HepG2 (cell line): ENCODE measurements around the gene GOT1. TPM values are rescaled to one million over a fixed set of nuclear protein-coding genes. Genes with fewer than 3 reads are reported as not detected.

Source experiments
- ATF7-NPFF ChIP-seq: sonication (generic); formaldehyde crosslinking; IDR thresholded peaks from 2 replicates; pipeline ENCODE4 v1.8.1; 2023; ENCODE audit warnings: mild to moderate bottlenecking, low read depth, missing genetic modification reagents, moderate library complexity
- GATAD2A ChIP-seq: IDR thresholded peaks from 2 replicates; pipeline ENCODE4 v1.6.1; 2016
- HDAC1 ChIP-seq: sonication (generic); formaldehyde crosslinking; IDR thresholded peaks from 2 replicates; pipeline ENCODE4 v1.5.1; 2020; ENCODE audit warnings: mild to moderate bottlenecking, missing genetic modification reagents
- HOXA5 ChIP-seq: sonication (generic); formaldehyde crosslinking; IDR thresholded peaks from 2 replicates; pipeline ENCODE4 v1.4.0; 2020; ENCODE audit warnings: missing genetic modification reagents
- KLF12 ChIP-seq: sonication (generic); formaldehyde crosslinking; IDR thresholded peaks from 2 replicates; pipeline ENCODE4 v1.4.0; 2020; ENCODE audit warnings: missing genetic modification reagents, borderline replicate concordance
- MAFG ChIP-seq: sonication (generic); formaldehyde crosslinking; IDR thresholded peaks from 2 replicates; pipeline ENCODE4 v1.5.1; 2020; ENCODE audit warnings: mild to moderate bottlenecking, missing genetic modification reagents
- MAFK ChIP-seq, 2 experiments: IDR thresholded peaks in 1 of 2; conservative IDR thresholded peaks in 1 of 2; 2 replicates each; pipeline ENCODE4 v1.6.1; 2011; ENCODE audit warnings: improper control_type of control experiment in 2 of 2, low read length in 2 of 2
- MXI1 ChIP-seq: IDR thresholded peaks from 3 replicates; pipeline ENCODE4 v1.6.1; 2012; ENCODE audit warnings: low read depth, low read length, inconsistent platforms, borderline replicate concordance
- NCOA2 ChIP-seq: sonication (generic); formaldehyde crosslinking; IDR thresholded peaks from 2 replicates; pipeline ENCODE4 v1.8.0; 2022; ENCODE audit warnings: inconsistent platforms
- NCOR1 ChIP-seq: fragments of 200-600 bp; sonication (generic); IDR thresholded peaks from 2 replicates; pipeline ENCODE4 v1.7.0; 2017; ENCODE audit warnings: antibody characterized with exemption, low read length, borderline replicate concordance
- NFE2L1 ChIP-seq: sonication (generic); formaldehyde crosslinking; IDR thresholded peaks from 2 replicates; pipeline ENCODE4 v1.4.0; 2020; ENCODE audit warnings: missing genetic modification reagents, mild to moderate bottlenecking, borderline replicate concordance
- NR2F2 ChIP-seq: IDR thresholded peaks from 2 replicates; pipeline ENCODE4 v1.6.1; 2012; ENCODE audit warnings: low read depth, inconsistent platforms, borderline replicate concordance
- PLRG1 ChIP-seq: fragments of 450-650 bp; conservative IDR thresholded peaks from 2 replicates; pipeline ENCODE4 v1.6.1; 2016
- SATB2 ChIP-seq: sonication (generic); formaldehyde crosslinking; IDR thresholded peaks from 2 replicates; pipeline ENCODE4 v1.5.0; 2020; ENCODE audit warnings: missing genetic modification reagents
- SKI ChIP-seq: fragments of 450-650 bp; IDR thresholded peaks from one replicate; pipeline ENCODE4 v1.6.1; 2018; ENCODE audit warnings: mild to moderate bottlenecking; ENCODE audit not compliant: partially characterized antibody
- TOPORS ChIP-seq: sonication (generic); formaldehyde crosslinking; IDR thresholded peaks from 2 replicates; pipeline ENCODE4 v1.8.0; 2023; ENCODE audit warnings: mild to moderate bottlenecking, missing genetic modification reagents
- TSC22D2 ChIP-seq: sonication (generic); formaldehyde crosslinking; IDR thresholded peaks from 2 replicates; pipeline ENCODE4 v1.5.1; 2020; ENCODE audit warnings: missing genetic modification reagents, mild to moderate bottlenecking, borderline replicate concordance
- ZNF501 ChIP-seq: sonication (generic); formaldehyde crosslinking; IDR thresholded peaks from 2 replicates; pipeline ENCODE4 v1.5.1; 2020; ENCODE audit warnings: mild to moderate bottlenecking, moderate library complexity, missing genetic modification reagents
- ZNF572 ChIP-seq: sonication (generic); formaldehyde crosslinking; IDR thresholded peaks from 2 replicates; pipeline ENCODE4 v1.5.1; 2020; ENCODE audit warnings: mild to moderate bottlenecking, missing genetic modification reagents
- ZNF879 ChIP-seq: sonication (generic); formaldehyde crosslinking; IDR thresholded peaks from 2 replicates; pipeline ENCODE4 v1.8.1; 2023; ENCODE audit warnings: missing genetic modification reagents
- ZSCAN29 ChIP-seq: sonication (generic); formaldehyde crosslinking; conservative IDR thresholded peaks from 2 replicates; pipeline ENCODE4 v1.4.0; 2020; ENCODE audit warnings: mild to moderate bottlenecking, missing genetic modification reagents
- polyA plus RNA-seq, 8 experiments: library from polyadenylated mRNA; depleted of rRNA in 3 of 8; stranded (reverse) in 7 of 8; unstranded in 1 of 8; fragments of >200 nt; fragmentation: Illumina TruSeq in 4 of 8; extraction: Trizol in 4 of 8; gene quantifications; 2 replicates each; pipeline versions ENCODE4 v1.2.1 to v1.2.3, GENCODE V29; 2011 to 2016; ENCODE audit warnings: low read depth in 4 of 8, missing spikeins in 1 of 8, mixed read lengths in 1 of 8; ENCODE audit not compliant: insufficient read depth in 1 of 8
- total RNA-seq, 5 experiments: library from RNA; depleted of rRNA; stranded (reverse); fragments of >200 nt; fragmentation: Illumina TruSeq; extraction: Trizol; gene quantifications; 2 replicates each; pipeline ENCODE4 v1.2.3, GENCODE V29; 2016; ENCODE audit warnings: low read depth in 1 of 5
- TF ChIP-seq, protein P1 (sequence below): sonication (generic); formaldehyde crosslinking; IDR thresholded peaks from 2 replicates; pipeline ENCODE4 v1.4.0; 2020; ENCODE audit warnings: missing genetic modification reagents
- TF ChIP-seq, protein P2 (sequence below): sonication (generic); formaldehyde crosslinking; IDR thresholded peaks from 2 replicates; pipeline ENCODE4 v1.8.1; 2023; ENCODE audit warnings: mild to moderate bottlenecking, missing genetic modification reagents, borderline replicate concordance
- TF ChIP-seq, protein P3 (sequence below): sonication (generic); formaldehyde crosslinking; IDR thresholded peaks from 2 replicates; pipeline ENCODE4 v1.4.0; 2020; ENCODE audit warnings: missing genetic modification reagents, borderline replicate concordance
- TF ChIP-seq, protein P4 (sequence below): IDR thresholded peaks from 2 replicates; pipeline ENCODE4 v1.6.1; 2012; ENCODE audit warnings: inconsistent platforms

GOT1 gene
- total and polyA plus RNA-seq, 2 of the 13 experiments (the other 11 are each of a cell fraction or from before 2014, with no cell fraction given), result 81.2 to 102 TPM

DNA sequence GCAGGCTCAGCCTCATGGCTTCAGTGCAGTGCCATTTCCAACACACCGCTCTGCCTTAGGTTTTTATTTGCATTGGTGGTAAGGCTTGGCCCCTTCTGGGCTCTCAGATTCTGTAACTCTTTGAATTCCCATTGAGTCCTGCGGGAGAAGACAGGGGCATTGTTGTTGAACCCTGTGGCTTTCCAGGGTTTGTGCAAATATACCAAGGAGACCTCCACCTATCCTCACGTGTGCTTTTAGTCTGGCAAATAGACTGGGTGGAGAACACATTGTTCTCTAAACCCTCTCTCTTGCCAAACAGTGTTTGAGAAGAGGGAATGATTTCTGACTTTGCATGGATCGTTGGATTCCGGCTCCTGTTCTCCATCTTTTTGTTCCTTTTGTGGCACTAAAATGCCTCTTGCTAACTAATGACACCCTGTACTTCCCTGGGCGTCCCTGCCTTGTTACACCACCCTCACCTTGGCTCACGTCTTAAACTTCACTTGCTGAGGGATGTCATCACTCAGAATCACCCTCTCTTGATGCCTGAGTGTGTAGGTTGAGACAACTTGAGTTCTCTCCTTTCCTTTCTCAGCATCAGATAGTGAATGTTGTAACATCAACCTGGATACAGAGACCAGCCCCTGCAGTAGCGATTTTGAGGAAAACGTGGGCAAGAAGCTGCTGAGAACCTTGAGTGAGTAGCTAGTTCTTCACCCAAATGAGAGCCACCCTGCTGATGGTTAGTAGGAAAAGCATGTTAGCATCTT lies 40.5 kb downstream of the GOT1 start (continued):
- TF ChIP-seq, protein P1, sequence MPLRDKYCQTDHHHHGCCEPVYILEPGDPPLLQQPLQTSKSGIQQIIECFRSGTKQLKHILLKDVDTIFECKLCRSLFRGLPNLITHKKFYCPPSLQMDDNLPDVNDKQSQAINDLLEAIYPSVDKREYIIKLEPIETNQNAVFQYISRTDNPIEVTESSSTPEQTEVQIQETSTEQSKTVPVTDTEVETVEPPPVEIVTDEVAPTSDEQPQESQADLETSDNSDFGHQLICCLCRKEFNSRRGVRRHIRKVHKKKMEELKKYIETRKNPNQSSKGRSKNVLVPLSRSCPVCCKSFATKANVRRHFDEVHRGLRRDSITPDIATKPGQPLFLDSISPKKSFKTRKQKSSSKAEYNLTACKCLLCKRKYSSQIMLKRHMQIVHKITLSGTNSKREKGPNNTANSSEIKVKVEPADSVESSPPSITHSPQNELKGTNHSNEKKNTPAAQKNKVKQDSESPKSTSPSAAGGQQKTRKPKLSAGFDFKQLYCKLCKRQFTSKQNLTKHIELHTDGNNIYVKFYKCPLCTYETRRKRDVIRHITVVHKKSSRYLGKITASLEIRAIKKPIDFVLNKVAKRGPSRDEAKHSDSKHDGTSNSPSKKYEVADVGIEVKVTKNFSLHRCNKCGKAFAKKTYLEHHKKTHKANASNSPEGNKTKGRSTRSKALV, result no peak
- TF ChIP-seq ZNF879 (CRISPR knock-in tag) (no peak), MAFG (no peak), MAFK (conservative IDR thresholded peaks at IDR 0.05 in 1 of 2, IDR thresholded peaks at IDR 0.05 in 1 of 2; ENCODE audit: low read length in 2 of 2) (no peak), NCOA2 (CRISPR knock-in tag) (peak; percentile 53), ZNF572 (CRISPR knock-in tag) (no peak), ZNF501 (CRISPR knock-in tag) (no peak), KLF12 (CRISPR knock-in tag) (no peak), NR2F2 (peak; percentile 62; the same call in 1 of the 2 replicates), HOXA5 (no peak), HDAC1 (no peak), SKI (peak; percentile 32), SATB2 (CRISPR knock-in tag) (no peak), NFE2L1 (CRISPR knock-in tag) (no peak), ATF7-NPFF (CRISPR knock-in tag) (no peak), PLRG1 (no peak), MXI1 (no peak), GATAD2A (CRISPR knock-in tag) (peak; percentile 49; the same call in 1 of the 2 replicates), TSC22D2 (CRISPR knock-in tag) (no peak), ZSCAN29 (no peak), TOPORS (no peak), NCOR1 (peak; percentile 46; the same call in 1 of the 2 replicates)
- TF ChIP-seq, protein P2, sequence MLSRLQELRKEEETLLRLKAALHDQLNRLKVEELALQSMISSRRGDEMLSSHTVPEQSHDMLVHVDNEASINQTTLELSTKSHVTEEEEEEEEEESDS (CRISPR knock-in tag), result no peak
- TF ChIP-seq, protein P3, sequence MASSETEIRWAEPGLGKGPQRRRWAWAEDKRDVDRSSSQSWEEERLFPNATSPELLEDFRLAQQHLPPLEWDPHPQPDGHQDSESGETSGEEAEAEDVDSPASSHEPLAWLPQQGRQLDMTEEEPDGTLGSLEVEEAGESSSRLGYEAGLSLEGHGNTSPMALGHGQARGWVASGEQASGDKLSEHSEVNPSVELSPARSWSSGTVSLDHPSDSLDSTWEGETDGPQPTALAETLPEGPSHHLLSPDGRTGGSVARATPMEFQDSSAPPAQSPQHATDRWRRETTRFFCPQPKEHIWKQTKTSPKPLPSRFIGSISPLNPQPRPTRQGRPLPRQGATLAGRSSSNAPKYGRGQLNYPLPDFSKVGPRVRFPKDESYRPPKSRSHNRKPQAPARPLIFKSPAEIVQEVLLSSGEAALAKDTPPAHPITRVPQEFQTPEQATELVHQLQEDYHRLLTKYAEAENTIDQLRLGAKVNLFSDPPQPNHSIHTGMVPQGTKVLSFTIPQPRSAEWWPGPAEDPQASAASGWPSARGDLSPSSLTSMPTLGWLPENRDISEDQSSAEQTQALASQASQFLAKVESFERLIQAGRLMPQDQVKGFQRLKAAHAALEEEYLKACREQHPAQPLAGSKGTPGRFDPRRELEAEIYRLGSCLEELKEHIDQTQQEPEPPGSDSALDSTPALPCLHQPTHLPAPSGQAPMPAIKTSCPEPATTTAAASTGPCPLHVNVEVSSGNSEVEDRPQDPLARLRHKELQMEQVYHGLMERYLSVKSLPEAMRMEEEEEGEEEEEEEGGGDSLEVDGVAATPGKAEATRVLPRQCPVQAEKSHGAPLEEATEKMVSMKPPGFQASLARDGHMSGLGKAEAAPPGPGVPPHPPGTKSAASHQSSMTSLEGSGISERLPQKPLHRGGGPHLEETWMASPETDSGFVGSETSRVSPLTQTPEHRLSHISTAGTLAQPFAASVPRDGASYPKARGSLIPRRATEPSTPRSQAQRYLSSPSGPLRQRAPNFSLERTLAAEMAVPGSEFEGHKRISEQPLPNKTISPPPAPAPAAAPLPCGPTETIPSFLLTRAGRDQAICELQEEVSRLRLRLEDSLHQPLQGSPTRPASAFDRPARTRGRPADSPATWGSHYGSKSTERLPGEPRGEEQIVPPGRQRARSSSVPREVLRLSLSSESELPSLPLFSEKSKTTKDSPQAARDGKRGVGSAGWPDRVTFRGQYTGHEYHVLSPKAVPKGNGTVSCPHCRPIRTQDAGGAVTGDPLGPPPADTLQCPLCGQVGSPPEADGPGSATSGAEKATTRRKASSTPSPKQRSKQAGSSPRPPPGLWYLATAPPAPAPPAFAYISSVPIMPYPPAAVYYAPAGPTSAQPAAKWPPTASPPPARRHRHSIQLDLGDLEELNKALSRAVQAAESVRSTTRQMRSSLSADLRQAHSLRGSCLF (CRISPR knock-in tag), result no peak
- TF ChIP-seq, protein P4, sequence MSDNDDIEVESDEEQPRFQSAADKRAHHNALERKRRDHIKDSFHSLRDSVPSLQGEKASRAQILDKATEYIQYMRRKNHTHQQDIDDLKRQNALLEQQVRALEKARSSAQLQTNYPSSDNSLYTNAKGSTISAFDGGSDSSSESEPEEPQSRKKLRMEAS, result 0 out of 2 replicates have a peak, but pooled peaks have one; percentile 25
